ENCODE results near the gene THEM5. TPM values are rescaled to one million over a fixed set of nuclear protein-coding genes. Genes with fewer than 3 reads are reported as not detected.
"Not testable (repeated sequence)": the region's sequence is repeated elsewhere in the genome, so short reads cannot be mapped to it uniquely, and the experiment has no call there.

The THEM5 gene
- total and polyA plus RNA-seq, 8 donors, result not detected

GRCh38 chr1:151859891-151860293 is 6.4 kb upstream of the THEM5 start:
- no peak for DNase-seq
- TF ChIP-seq POLR2A (IDR thresholded peaks at IDR 0.05) (no peak), POLR2AphosphoS5 (IDR thresholded peaks at IDR 0.05) (no peak), EP300 (IDR thresholded peaks at IDR 0.05) (no peak), CTCF (IDR thresholded peaks at IDR 0.05) (no peak)
- Histone ChIP-seq H3K4me1 (no peaks in the 10 kb centered on the region), H3K9me3 (no peaks in the 10 kb centered on the region), H3K27ac (no peak overlapping the region), H3K36me3 (no peaks in the 10 kb centered on the region), H3K27me3 (peaks cover 0 to 3% (median 0%) of the 10 kb centered on the region in 3 donors), H3K4me3 (no peak overlapping the region)
- intact Hi-C loops (cut with DNase I; ENCODE audit: low total_unique reads), result no loop called here
- 78 to 83% (median 79%) methylated on average over 6 of the region's 6 CpGs for WGBS, 5 donors

- Histone ChIP-seq H3K4me3 (no peak overlapping the region), H3K27ac (no peak overlapping the region), H3K36me3 (no peaks in the 10 kb centered on the region), H3K4me1 (no peaks in the 10 kb centered on the region), H3K9me3 (no peaks in the 10 kb centered on the region), H3K27me3 (peaks cover 0 to 3% (median 0%) of the 10 kb centered on the region in 3 donors)
- DNase-seq, result no peak
- TF ChIP-seq POLR2AphosphoS5 (IDR thresholded peaks at IDR 0.05), result no peak
- no peak for TF ChIP-seq POLR2A (IDR thresholded peaks at IDR 0.05)
- TF ChIP-seq CTCF (IDR thresholded peaks at IDR 0.05), result no peak
- no peak for TF ChIP-seq EP300 (IDR thresholded peaks at IDR 0.05)
- 88 to 96% (median 91%) methylated on average over 6 of the region's 6 CpGs for WGBS, 5 donors
- intact Hi-C loops (cut with DNase I; ENCODE audit: low total_unique reads), result no loop called here
Observed at GRCh38 chr1:151858886-151859665, 5.6 kb upstream of the THEM5 start.

- Histone ChIP-seq H3K4me1 (no peaks in the 10 kb centered on the region), H3K4me3 (no peak overlapping the region), H3K36me3 (no peaks in the 10 kb centered on the region), H3K9me3 (no peaks in the 10 kb centered on the region), H3K27ac (no peak overlapping the region), H3K27me3 (peaks cover 0 to 6% (median 0%) of the 10 kb centered on the region in 3 donors)
- no peak for DNase-seq
- intact Hi-C loops (cut with DNase I; ENCODE audit: low total_unique reads), result no loop called here
- TF ChIP-seq POLR2AphosphoS5 (IDR thresholded peaks at IDR 0.05), result no peak
- TF ChIP-seq EP300 (IDR thresholded peaks at IDR 0.05), result no peak
- no peak for TF ChIP-seq POLR2A (IDR thresholded peaks at IDR 0.05)
- no peak for TF ChIP-seq CTCF (IDR thresholded peaks at IDR 0.05)
- WGBS, 5 donors, result 63 to 76% (median 70%) methylated on average over 3 of the region's 3 CpGs
Observed at GRCh38 chr1:151858030-151858746, 4.7 kb upstream of the THEM5 start.

GRCh38 chr1:151855933-151856332 is 2.4 kb upstream of the THEM5 start:
- intact Hi-C loops (cut with DNase I; ENCODE audit: low total_unique reads), result no loop called here
- no peak for DNase-seq
- WGBS, 5 donors, result 59 to 67% (median 65%) methylated on average over 4 of the region's 4 CpGs
- Histone ChIP-seq H3K27ac (no peak overlapping the region), H3K27me3 (peaks cover 0 to 26% (median 0%) of the 10 kb centered on the region in 3 donors), H3K36me3 (no peaks in the 10 kb centered on the region), H3K9me3 (no peaks in the 10 kb centered on the region), H3K4me3 (no peak overlapping the region), H3K4me1 (no peaks in the 10 kb centered on the region)
- TF ChIP-seq CTCF (IDR thresholded peaks at IDR 0.05) (no peak), POLR2AphosphoS5 (IDR thresholded peaks at IDR 0.05) (no peak), EP300 (IDR thresholded peaks at IDR 0.05) (no peak), POLR2A (IDR thresholded peaks at IDR 0.05) (no peak)

- intact Hi-C loops (cut with DNase I; ENCODE audit: low total_unique reads); H3K4me3 ChIP-seq; H3K27ac ChIP-seq; H3K36me3 ChIP-seq; H3K9me3 ChIP-seq; H3K4me1 ChIP-seq; DNase-seq: not testable (repeated sequence)
- peaks cover 0 to 27% (median 0%) of the 10 kb centered on the region in 3 donors for H3K27me3 ChIP-seq
- WGBS, 5 donors, result 66 to 85% (median 80%) methylated on average over 8 of the region's 8 CpGs
Observed at GRCh38 chr1:151855516-151855915, 2.0 kb upstream of the THEM5 start.

Measured in stomach (tissue), 9 donors.